HUES48 (cell line): ENCODE data around the gene TENM4.
A peak's percentile ranks its signal among the peaks of the same experiment; 100 is the strongest.

Experiments used
- H3K27ac ChIP-seq: one replicate; pipeline ENCODE4 v1.7.0; 2013; ENCODE audit warnings: low read depth, low read length, inconsistent platforms
- H3K27me3 ChIP-seq: 2 replicates; pipeline ENCODE4 v1.6.1; 2013; ENCODE audit warnings: mild to moderate bottlenecking, low read length; ENCODE audit not compliant: control insufficient read depth, insufficient read depth
- H3K36me3 ChIP-seq: 2 replicates; pipeline ENCODE4 v1.6.1; 2013; ENCODE audit warnings: low read length; ENCODE audit not compliant: control insufficient read depth, insufficient read depth
- H3K4me1 ChIP-seq: 2 replicates; pipeline ENCODE4 v1.6.1; 2013; ENCODE audit warnings: mild to moderate bottlenecking, low read length; ENCODE audit not compliant: control insufficient read depth, insufficient read depth
- H3K4me3 ChIP-seq: 2 replicates; pipeline ENCODE4 v1.5.1; 2013; ENCODE audit warnings: mild to moderate bottlenecking, low read depth, low read length
- H3K9ac ChIP-seq: 2 replicates; pipeline ENCODE4 v1.6.1; 2013; ENCODE audit warnings: mild to moderate bottlenecking, low read depth, low read length, moderate library complexity
- H3K9me3 ChIP-seq: 2 replicates; pipeline ENCODE4 v1.6.1; 2013; ENCODE audit warnings: low read length; ENCODE audit not compliant: control insufficient read depth, insufficient read depth

Gene TENM4

DNA sequence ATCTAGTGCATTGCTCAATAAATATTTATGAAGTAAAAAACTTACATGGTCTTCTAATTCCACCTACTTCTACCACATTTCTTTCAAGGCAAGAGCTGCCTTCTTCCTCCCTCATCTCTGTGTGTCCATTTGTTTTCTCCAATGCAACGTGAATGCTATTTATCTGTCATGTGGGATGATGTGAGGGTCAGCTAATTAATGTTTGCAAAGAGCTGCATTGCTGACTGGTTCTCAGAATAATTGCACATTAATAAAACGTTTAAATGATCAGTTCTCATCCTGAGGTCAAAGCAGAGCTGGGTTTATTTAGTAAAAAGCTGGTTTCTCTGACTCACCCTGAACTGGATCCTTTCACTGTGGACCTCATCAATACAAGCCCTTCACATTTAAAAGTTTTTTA, 8.7 kb downstream of the TENM4 start:
- Histone ChIP-seq H3K27me3 (peaks cover 69% of the 10 kb centered on the region), H3K4me3 (no peak overlapping the region), H3K9me3 (no peaks in the 10 kb centered on the region), H3K27ac (no peak overlapping the region), H3K9ac (no peak overlapping the region), H3K4me1 (peaks cover 42% of the 10 kb centered on the region), H3K36me3 (no peaks in the 10 kb centered on the region)

DNA sequence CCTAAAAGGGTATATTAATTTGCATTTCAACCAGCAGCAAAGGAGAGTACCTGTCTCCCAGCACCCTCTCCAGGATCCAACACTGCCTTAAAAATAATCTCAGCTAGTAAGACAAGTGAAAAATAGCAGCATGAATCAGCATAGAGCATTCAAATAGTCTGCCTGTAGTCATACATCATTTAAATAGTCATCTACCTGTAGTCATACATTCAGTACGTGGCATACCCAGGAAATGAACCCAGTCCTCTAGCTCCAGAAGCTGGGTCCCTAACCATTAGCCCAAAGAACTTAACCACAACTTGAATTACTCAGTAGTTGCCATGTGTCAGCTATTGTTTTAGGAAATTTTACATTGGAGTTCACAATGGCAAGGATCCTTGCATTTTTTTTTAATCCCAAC, 9.3 kb downstream of the TENM4 start:
- Histone ChIP-seq H3K9me3 (no peaks in the 10 kb centered on the region), H3K9ac (no peak overlapping the region), H3K4me1 (peaks cover 37% of the 10 kb centered on the region), H3K27me3 (peaks cover 63% of the 10 kb centered on the region), H3K27ac (peak overlapping the region; percentile 10), H3K4me3 (no peak overlapping the region), H3K36me3 (no peaks in the 10 kb centered on the region)

DNA sequence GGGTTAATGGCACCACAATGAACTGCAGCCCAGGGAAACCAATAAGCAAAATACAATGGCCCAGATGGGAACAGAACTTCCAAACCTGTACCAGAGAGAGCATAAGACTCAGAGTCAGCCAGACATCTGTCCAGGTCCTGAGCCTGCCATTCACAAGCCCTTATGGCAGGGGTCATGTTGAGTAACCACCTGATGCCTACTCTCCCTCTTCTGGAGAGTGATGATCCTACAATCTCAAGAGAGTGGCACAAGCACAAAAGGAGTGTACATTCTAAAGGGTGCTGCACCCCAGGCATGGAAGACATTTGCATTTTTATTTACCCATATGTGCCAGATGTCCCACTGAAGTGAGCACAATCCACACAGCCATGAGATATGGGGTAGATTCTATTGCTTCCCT, 10.6 kb downstream of the TENM4 start:
- no peak overlapping the region for H3K4me3 ChIP-seq
- H3K36me3 ChIP-seq = no peaks in the 10 kb centered on the region
- H3K27me3 ChIP-seq = peaks cover 50% of the 10 kb centered on the region
- H3K27ac ChIP-seq = no peak overlapping the region
- H3K9me3 ChIP-seq = no peaks in the 10 kb centered on the region
- no peak overlapping the region for H3K9ac ChIP-seq
- peaks cover 32% of the 10 kb centered on the region for H3K4me1 ChIP-seq

DNA sequence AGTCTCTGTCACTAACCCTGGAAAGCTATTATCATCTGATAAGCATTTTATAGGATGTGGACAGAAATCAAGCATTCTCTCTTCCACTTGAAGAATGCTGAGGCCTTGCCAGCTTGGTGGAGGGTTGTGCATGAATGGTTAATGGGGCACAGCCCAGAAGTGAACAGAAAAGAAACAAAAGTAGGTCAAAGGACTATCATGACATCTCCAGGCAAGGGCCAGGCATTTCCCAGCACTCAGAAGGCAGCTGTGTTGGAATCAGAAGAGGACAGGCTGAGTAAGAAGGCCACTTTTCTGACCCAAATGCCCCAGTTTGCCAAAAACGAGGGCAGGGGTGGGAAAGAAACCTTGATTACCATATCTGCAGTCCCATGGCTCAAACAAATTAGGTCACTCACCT, 12.4 kb downstream of the TENM4 start:
- no peaks in the 10 kb centered on the region for H3K36me3 ChIP-seq
- no peaks in the 10 kb centered on the region for H3K9me3 ChIP-seq
- H3K9ac ChIP-seq = no peak overlapping the region
- no peak overlapping the region for H3K4me3 ChIP-seq
- peaks cover 20% of the 10 kb centered on the region for H3K4me1 ChIP-seq
- H3K27me3 ChIP-seq = peaks cover 31% of the 10 kb centered on the region
- no peak overlapping the region for H3K27ac ChIP-seq

DNA sequence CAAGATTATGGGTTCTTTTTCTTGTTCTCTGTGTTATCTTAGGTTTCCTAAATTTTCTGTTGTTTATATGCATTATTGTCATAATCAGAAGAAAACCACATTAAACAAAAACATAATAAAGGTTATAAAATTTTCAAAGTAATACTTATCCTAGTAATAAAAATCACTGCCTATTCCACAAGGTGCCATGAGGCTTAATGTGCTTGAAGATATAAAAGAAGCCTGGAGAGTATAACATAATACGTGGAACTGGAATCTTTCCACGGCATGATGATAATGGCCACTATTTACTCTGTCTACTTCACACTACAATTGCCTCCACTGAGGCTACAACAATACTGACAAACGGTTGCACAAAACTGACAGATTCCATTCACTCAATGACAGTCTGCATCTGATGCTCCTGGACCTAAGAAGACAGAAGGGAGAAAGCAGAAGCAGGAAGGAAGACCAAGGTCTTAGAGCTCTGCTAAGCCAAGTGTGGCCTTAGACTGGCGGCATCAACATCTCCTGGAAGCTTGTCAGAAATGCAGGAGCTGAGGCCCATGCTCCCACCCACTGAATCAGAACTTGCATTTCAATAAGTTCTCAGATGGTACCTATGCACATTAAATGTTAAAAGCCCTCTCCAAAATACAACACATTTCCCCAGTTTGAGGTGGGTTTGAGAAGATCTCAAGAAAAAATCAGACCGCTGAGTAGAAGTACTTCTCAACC, 13.1 kb downstream of the TENM4 start:
- Histone ChIP-seq H3K4me1 (peaks cover 14% of the 10 kb centered on the region), H3K9ac (no peak overlapping the region), H3K4me3 (no peak overlapping the region), H3K36me3 (no peaks in the 10 kb centered on the region), H3K9me3 (no peaks in the 10 kb centered on the region), H3K27me3 (peaks cover 25% of the 10 kb centered on the region), H3K27ac (no peak overlapping the region)

DNA sequence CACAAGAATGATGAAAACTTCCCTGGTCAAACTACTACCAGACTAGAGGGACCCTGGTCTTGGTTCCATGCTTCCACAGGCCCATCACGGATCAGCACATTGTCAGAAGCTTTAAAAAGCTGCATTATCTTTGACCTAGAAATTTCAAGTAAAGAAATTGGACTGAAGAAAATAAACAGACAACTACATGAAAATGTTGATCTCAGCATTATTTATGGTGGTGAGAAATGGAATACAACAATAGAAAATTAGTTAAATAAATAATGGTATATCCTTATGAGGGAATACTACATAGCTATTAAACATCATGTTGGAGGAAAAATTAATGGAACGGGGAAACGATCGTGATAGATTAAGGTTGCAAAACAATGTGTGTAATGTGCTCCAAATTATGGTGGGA, 13.7 kb downstream of the TENM4 start:
- Histone ChIP-seq H3K27me3 (peaks cover 19% of the 10 kb centered on the region; the same call in 1 of the 2 replicates), H3K9me3 (no peaks in the 10 kb centered on the region), H3K9ac (no peak overlapping the region), H3K36me3 (no peaks in the 10 kb centered on the region), H3K4me3 (no peak overlapping the region), H3K27ac (no peak overlapping the region), H3K4me1 (peaks cover 7% of the 10 kb centered on the region)

DNA sequence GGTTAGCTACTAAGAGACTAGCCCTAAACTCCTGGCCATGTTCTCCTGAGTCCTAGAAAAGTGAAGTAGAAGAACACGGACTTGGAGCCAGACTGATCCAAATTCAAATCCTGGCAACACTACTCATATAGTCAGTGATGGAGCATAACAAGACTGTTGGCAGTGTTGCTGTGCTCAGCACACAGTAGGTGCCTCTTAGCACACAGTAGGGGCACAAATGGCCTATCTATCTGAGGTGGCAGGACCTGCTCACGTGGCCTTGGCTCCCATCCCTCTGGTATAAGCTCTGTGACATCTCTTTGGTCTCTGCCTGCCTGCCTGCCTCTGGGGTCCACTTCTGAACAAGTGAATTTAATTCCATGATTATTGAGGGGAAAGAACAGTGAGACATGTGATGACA, 15.4 kb downstream of the TENM4 start:
- no peaks in the 10 kb centered on the region for H3K36me3 ChIP-seq
- no peak overlapping the region for H3K27ac ChIP-seq
- no peak overlapping the region for H3K9ac ChIP-seq
- H3K4me1 ChIP-seq = peaks cover 9% of the 10 kb centered on the region; the same call in 1 of the 2 replicates
- no peak overlapping the region for H3K4me3 ChIP-seq
- H3K9me3 ChIP-seq = no peaks in the 10 kb centered on the region
- peaks cover 2% of the 10 kb centered on the region; the same call in 1 of the 2 replicates for H3K27me3 ChIP-seq

DNA sequence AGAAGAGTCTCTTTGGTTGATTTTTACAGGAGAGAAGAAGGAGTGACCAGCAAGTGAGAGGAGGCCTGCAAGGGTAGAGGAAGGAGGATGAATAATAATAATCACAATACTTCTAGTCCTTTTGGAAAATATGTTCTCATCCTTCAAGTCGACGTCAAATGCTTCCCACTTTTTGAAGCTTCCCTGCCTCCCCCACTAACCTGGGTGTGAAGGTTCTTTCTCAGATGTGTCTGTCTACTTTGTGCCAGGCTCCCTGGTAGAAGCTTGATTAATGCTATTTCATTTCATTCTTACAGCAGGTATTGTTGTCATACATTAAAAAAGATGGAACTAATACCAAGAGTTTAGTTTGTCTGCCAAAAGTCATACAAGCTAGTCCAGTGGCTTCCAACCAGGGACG, 17.1 kb downstream of the TENM4 start:
- peaks cover 9% of the 10 kb centered on the region; the same call in 1 of the 2 replicates for H3K4me1 ChIP-seq
- no peaks in the 10 kb centered on the region for H3K27me3 ChIP-seq
- no peaks in the 10 kb centered on the region for H3K36me3 ChIP-seq
- no peaks in the 10 kb centered on the region for H3K9me3 ChIP-seq
- H3K9ac ChIP-seq = no peak overlapping the region
- no peak overlapping the region for H3K4me3 ChIP-seq
- H3K27ac ChIP-seq = no peak overlapping the region

DNA sequence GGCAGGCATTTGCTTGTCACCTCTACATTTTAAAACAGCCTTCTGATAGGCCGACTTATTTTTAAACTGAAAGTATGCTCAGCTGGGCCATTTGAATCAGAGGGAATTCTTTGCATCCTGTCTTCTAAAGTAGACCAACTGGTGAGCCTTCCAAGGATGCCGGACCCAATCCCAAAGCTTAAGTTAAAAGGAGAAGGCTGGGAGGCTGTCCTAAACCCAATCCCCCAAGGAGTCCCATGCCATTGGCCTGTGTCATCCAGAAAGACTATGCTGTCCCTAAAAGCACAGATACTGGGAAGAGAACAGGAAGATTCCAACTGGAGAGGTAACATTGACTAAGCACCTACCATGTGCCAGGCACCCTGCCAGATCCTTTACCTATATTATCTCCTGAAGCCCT, 18.0 kb downstream of the TENM4 start:
- H3K4me1 ChIP-seq = peaks cover 9% of the 10 kb centered on the region; the same call in 1 of the 2 replicates
- H3K27ac ChIP-seq = no peak overlapping the region
- H3K9ac ChIP-seq = no peak overlapping the region

DNA sequence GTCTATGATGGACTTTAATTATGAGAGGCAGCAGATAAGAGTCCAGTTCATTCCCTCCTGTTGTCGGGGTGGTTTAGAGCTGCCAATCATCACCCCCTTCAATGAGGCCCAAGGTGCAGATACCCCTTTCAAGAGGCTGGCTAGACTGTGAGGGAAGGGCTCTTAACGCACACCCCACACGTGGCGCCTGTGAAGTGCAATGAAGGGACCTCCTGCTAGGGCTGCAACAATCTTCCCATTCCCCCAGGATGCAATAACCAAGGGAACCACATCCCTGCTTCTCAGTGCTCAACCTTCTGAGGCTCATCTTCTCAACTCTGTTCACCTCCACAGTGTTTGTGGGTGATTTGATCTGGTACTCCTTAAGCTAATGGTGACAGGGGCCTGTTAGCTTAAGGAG, 19.0 kb downstream of the TENM4 start:
- peaks cover 9% of the 10 kb centered on the region; the same call in 1 of the 2 replicates for H3K4me1 ChIP-seq
- no peak overlapping the region for H3K4me3 ChIP-seq
- H3K9me3 ChIP-seq = no peaks in the 10 kb centered on the region
- no peak overlapping the region for H3K27ac ChIP-seq
- no peak overlapping the region for H3K9ac ChIP-seq
- no peaks in the 10 kb centered on the region for H3K36me3 ChIP-seq
- H3K27me3 ChIP-seq = no peaks in the 10 kb centered on the region

More for the DNA sequence above, 18.0 kb downstream of the TENM4 start:
- H3K4me3 ChIP-seq = no peak overlapping the region
- no peaks in the 10 kb centered on the region for H3K36me3 ChIP-seq
- H3K9me3 ChIP-seq = no peaks in the 10 kb centered on the region
- H3K27me3 ChIP-seq = no peaks in the 10 kb centered on the region

DNA sequence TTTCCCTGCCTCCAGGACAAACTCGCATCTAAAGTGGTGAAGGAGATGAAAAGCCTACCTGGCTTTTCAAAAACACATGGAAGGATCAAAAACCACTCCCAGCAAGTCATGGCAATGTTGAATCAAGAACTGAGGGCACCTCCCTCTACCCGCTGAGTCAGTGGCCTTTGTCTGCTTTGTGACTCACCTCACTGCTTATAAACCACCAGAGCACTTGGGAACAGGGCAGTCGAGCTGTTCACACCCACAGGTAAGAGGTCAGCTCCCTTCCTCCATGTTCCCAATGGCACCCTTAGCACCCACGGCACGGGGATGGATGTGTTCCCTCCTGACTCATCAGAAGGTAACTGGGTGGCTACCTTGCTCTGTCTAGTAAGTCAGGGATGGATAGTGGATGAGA, 21.7 kb downstream of the TENM4 start:
- Histone ChIP-seq H3K27ac (no peak overlapping the region), H3K9me3 (peaks cover 4% of the 10 kb centered on the region; the same call in 1 of the 2 replicates), H3K36me3 (no peaks in the 10 kb centered on the region)

More for the DNA sequence above, 21.7 kb downstream of the TENM4 start:
- Histone ChIP-seq H3K27me3 (no peaks in the 10 kb centered on the region), H3K4me1 (peaks cover 9% of the 10 kb centered on the region; the same call in 1 of the 2 replicates), H3K4me3 (no peak overlapping the region), H3K9ac (no peak overlapping the region)
